T follicular helper cell (primary cell): ENCODE measurements around the gene GALNT11.

Experiments used
- DNase-seq: peaks from one replicate; pipeline ENCODE4 v3.0.0-alpha.2; 2020; ENCODE audit warnings: low read depth

The GALNT11 gene

GRCh38 chr7:152148706-152149105 lies 123.2 kb downstream of the GALNT11 start:
- DNase-seq: no peak

- no peak for DNase-seq
Measured at GRCh38 chr7:152149363-152149762, 123.9 kb downstream of the GALNT11 start.

DNA sequence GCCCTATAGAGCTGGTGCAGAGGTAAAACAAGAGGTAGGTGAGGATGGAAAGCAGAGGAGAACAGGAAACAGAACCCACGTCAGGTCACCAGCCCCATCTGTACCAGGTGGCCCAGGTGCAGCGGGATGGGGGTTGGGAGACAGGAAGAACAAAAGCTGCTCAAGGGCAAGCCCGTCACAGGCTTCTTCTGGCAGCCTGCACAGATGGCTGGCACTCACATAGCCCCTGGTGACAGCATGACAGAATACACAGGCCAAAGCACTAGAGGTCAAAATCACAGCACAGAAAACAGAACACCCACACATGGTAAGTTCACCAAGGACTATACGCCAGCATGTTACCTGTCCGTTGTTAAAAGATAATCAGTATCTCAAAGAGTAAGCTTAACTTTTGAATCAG lies 126.8 kb downstream of the GALNT11 start:
- DNase-seq: no peak

DNA sequence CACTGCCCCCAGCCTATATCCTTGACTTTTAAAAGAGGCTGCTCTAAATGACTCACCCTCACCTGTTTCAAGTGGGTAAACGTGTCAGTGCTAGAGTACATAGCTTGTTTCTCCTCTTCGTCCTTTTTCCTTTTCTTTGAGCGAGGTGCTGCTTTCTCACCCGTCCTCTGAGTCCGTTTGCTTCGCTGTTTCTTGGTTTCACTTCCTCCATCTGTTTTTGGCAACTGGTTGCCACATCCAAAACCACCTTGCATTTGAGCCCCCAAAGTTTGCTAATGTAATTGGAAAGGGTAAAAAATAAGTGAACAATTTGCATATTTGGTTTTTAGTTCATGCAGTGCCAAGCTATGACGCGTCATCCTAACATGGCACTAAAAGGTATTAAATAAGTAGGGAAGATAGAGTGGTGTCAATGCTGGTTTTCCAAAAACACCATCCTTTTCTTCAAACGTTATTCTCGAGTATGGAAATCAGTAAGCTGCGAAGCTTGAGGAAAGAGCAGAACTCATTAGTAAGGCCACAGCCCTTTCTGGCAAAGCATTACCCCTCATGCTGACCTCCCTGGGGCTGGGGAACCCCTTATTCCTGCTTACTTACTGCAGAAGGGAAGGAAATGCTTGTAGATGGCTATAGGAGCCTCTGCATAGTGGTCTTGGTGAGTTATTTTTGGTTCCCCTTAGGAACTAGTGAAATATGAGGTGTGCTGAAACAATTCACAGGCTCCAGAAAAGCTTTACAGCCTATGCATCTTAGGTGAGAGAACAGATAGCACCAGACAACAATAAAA lies 133.5 kb downstream of the GALNT11 start:
- no peak for DNase-seq

DNA sequence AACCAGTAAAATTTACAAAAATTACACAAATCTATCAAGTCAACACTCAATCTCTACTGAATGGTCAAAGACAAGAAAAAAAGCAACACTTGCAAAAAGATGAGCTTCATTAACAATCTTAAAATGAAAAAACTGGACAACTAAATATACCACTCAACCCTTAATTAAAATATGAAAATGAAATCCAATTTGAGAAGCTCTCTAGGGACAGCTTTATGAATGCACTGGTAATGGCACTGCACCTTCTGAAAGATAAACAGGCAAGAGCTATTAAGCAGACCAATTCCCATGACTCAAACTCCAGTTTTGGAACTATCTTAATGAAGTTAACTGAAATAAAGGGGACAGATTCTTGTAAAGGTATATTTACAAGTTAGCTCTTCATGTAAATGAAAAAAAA lies 135.7 kb downstream of the GALNT11 start:
- DNase-seq: no peak

- no peak for DNase-seq
Measured at GRCh38 chr7:152162287-152162686, 136.8 kb downstream of the GALNT11 start.
